ENCODE measurements around the gene CAMK1D. TPM values are rescaled to one million over a fixed set of nuclear protein-coding genes. Genes with fewer than 3 reads are reported as not detected.

The CAMK1D gene
- total RNA-seq, 2 donors from 2014 or later, result 4.5 to 7.8 TPM

GRCh38 chr10:12876266-12876665 is 526.9 kb downstream of the CAMK1D start:
- 86 to 95% methylated on average over 4 to 5 of the region's 5 CpGs for WGBS, 2 experiments (ENCODE audit: insufficient coverage in 1 of 2, insufficient read length in 1 of 2)
- no peaks in the 10 kb centered on the region for H3K36me3 Mint-ChIP-seq (ENCODE audit: low read depth)
- Histone ChIP-seq H3K27me3 (ENCODE audit: control insufficient read depth, insufficient read depth, low read length, poor library complexity, severe bottlenecking) (no peaks in the 10 kb centered on the region), H3K9me3 (ENCODE audit: control insufficient read depth, low read length) (no peaks in the 10 kb centered on the region), H3K4me3 (ENCODE audit: low read length) (no peak overlapping the region), H3K27ac (ENCODE audit: low read depth, low read length) (no peak overlapping the region), H3K9ac (ENCODE audit: extremely low read depth, low read length, poor library complexity, severe bottlenecking) (no peak overlapping the region), H3K36me3 (ENCODE audit: control insufficient read depth, insufficient read depth, low read length) (no peaks in the 10 kb centered on the region), H3K4me1 (ENCODE audit: control insufficient read depth, insufficient read depth, low read length) (no peaks in the 10 kb centered on the region)
- peaks cover 4% of the 10 kb centered on the region for H3K4me1 Mint-ChIP-seq
- H3K9me3 Mint-ChIP-seq, result no peaks in the 10 kb centered on the region
- H3K27ac Mint-ChIP-seq, result no peak overlapping the region
- TF ChIP-seq CTCF (conservative IDR thresholded peaks at IDR 0.05), result no peak
- H3K4me3 Mint-ChIP-seq, result no peak overlapping the region
- H3K27me3 Mint-ChIP-seq (ENCODE audit: insufficient read depth), result no peaks in the 10 kb centered on the region
- no peak for DNase-seq

GRCh38 chr10:12877150-12877549 is 527.8 kb downstream of the CAMK1D start:
- Histone ChIP-seq H3K4me1 (ENCODE audit: control insufficient read depth, insufficient read depth, low read length) (no peaks in the 10 kb centered on the region), H3K4me3 (ENCODE audit: low read length) (no peak overlapping the region), H3K27ac (ENCODE audit: low read depth, low read length) (no peak overlapping the region), H3K36me3 (ENCODE audit: control insufficient read depth, insufficient read depth, low read length) (no peaks in the 10 kb centered on the region), H3K9me3 (ENCODE audit: control insufficient read depth, low read length) (no peaks in the 10 kb centered on the region), H3K27me3 (ENCODE audit: control insufficient read depth, insufficient read depth, low read length, poor library complexity, severe bottlenecking) (no peaks in the 10 kb centered on the region), H3K9ac (ENCODE audit: extremely low read depth, low read length, poor library complexity, severe bottlenecking) (no peak overlapping the region)
- TF ChIP-seq CTCF (conservative IDR thresholded peaks at IDR 0.05), result no peak
- no peak overlapping the region for H3K4me3 Mint-ChIP-seq
- 67 to 86% methylated on average over 2 to 3 of the region's 3 CpGs for WGBS, 2 experiments (ENCODE audit: insufficient coverage in 1 of 2, insufficient read length in 1 of 2)
- no peaks in the 10 kb centered on the region for H3K27me3 Mint-ChIP-seq (ENCODE audit: insufficient read depth)
- no peaks in the 10 kb centered on the region for H3K9me3 Mint-ChIP-seq
- no peak for DNase-seq
- H3K36me3 Mint-ChIP-seq (ENCODE audit: low read depth), result no peaks in the 10 kb centered on the region
- H3K4me1 Mint-ChIP-seq, result peaks cover 4% of the 10 kb centered on the region
- no peak overlapping the region for H3K27ac Mint-ChIP-seq

- no peaks in the 10 kb centered on the region for H3K4me1 Mint-ChIP-seq
- Histone ChIP-seq H3K27me3 (ENCODE audit: control insufficient read depth, insufficient read depth, low read length, poor library complexity, severe bottlenecking) (no peaks in the 10 kb centered on the region), H3K36me3 (ENCODE audit: control insufficient read depth, insufficient read depth, low read length) (no peaks in the 10 kb centered on the region), H3K27ac (ENCODE audit: low read depth, low read length) (no peak overlapping the region), H3K9ac (ENCODE audit: extremely low read depth, low read length, poor library complexity, severe bottlenecking) (no peak overlapping the region), H3K9me3 (ENCODE audit: control insufficient read depth, low read length) (no peaks in the 10 kb centered on the region), H3K4me1 (ENCODE audit: control insufficient read depth, insufficient read depth, low read length) (no peaks in the 10 kb centered on the region), H3K4me3 (ENCODE audit: low read length) (no peak overlapping the region)
- H3K27me3 Mint-ChIP-seq (ENCODE audit: insufficient read depth), result no peaks in the 10 kb centered on the region
- H3K4me3 Mint-ChIP-seq, result no peak overlapping the region
- no peak for DNase-seq
- TF ChIP-seq CTCF (conservative IDR thresholded peaks at IDR 0.05), result no peak
- H3K36me3 Mint-ChIP-seq (ENCODE audit: low read depth), result no peaks in the 10 kb centered on the region
- no peak overlapping the region for H3K27ac Mint-ChIP-seq
- H3K9me3 Mint-ChIP-seq, result no peaks in the 10 kb centered on the region
Measured at GRCh38 chr10:12880423-12880822, 531.1 kb downstream of the CAMK1D start.

All from endodermal cell (in vitro differentiated cells).